IPS DF 6.9 (cell line): Measurements from ENCODE around the gene CD81.

Experiments used
- DNase-seq: peaks from one replicate; pipeline ENCODE4 v3.0.0-alpha.2; 2013; ENCODE audit warnings: low read depth, low spot score
- H3K27ac ChIP-seq: one replicate; pipeline ENCODE4 v1.5.1; 2013; ENCODE audit warnings: low read length, control low read depth
- H3K27me3 ChIP-seq: 2 replicates; pipeline ENCODE4 v1.6.1; 2013; ENCODE audit warnings: mild to moderate bottlenecking, low read length; ENCODE audit not compliant: control insufficient read depth, insufficient read depth
- H3K36me3 ChIP-seq: 2 replicates; pipeline ENCODE4 v1.6.1; 2013; ENCODE audit warnings: low read length; ENCODE audit not compliant: control insufficient read depth, insufficient read depth
- H3K4me1 ChIP-seq: 2 replicates; pipeline ENCODE4 v1.6.1; 2013; ENCODE audit warnings: low read length; ENCODE audit not compliant: control insufficient read depth, insufficient read depth
- H3K4me3 ChIP-seq: 2 replicates; pipeline ENCODE4 v1.5.1; 2013; ENCODE audit warnings: mild to moderate bottlenecking, low read length
- H3K9me3 ChIP-seq: 2 replicates; pipeline ENCODE4 v1.6.1; 2013; ENCODE audit warnings: low read length, inconsistent platforms; ENCODE audit not compliant: control insufficient read depth, insufficient read depth
- WGBS: extraction: QIAGEN DNeasy Blood & Tissue Kit; methylation state at CpG from one replicate; pipeline ENCODE4 v1.1.7; 2013; ENCODE audit warnings: mixed read lengths, missing lambda C conversion rate; ENCODE audit not compliant: insufficient read length, insufficient coverage; 5-methylcytosine and 5-hydroxymethylcytosine counted together

Gene CD81

GRCh38 chr11:2432171-2432621, 55.1 kb downstream of the CD81 start:
- Histone ChIP-seq H3K4me3 (no peak overlapping the region), H3K4me1 (no peaks in the 10 kb centered on the region), H3K27ac (no peak overlapping the region), H3K9me3 (no peaks in the 10 kb centered on the region), H3K27me3 (no peaks in the 10 kb centered on the region; the same call in 1 of the 2 replicates), H3K36me3 (no peaks in the 10 kb centered on the region; the same call in 1 of the 2 replicates)
- no CpG with 5 or more reads among the region's 15 CpGs for WGBS
- DNase-seq, result no peak

GRCh38 chr11:2432628-2433071, 55.5 kb downstream of the CD81 start:
- DNase-seq, result no peak
- WGBS, result no CpG with 5 or more reads among the region's 13 CpGs
- H3K9me3 ChIP-seq, result no peaks in the 10 kb centered on the region
- H3K4me1 ChIP-seq, result no peaks in the 10 kb centered on the region
- H3K27ac ChIP-seq, result no peak overlapping the region
- no peaks in the 10 kb centered on the region; the same call in 1 of the 2 replicates for H3K27me3 ChIP-seq
- H3K4me3 ChIP-seq, result no peak overlapping the region
- H3K36me3 ChIP-seq, result no peaks in the 10 kb centered on the region; the same call in 1 of the 2 replicates

GRCh38 chr11:2433106-2433925, 56.2 kb downstream of the CD81 start:
- no peaks in the 10 kb centered on the region for H3K4me1 ChIP-seq
- H3K4me3 ChIP-seq, result no peak overlapping the region
- no CpG with 5 or more reads among the region's 22 CpGs for WGBS
- no peaks in the 10 kb centered on the region; the same call in 1 of the 2 replicates for H3K27me3 ChIP-seq
- H3K9me3 ChIP-seq, result no peaks in the 10 kb centered on the region
- no peaks in the 10 kb centered on the region; the same call in 1 of the 2 replicates for H3K36me3 ChIP-seq
- DNase-seq, result no peak
- no peak overlapping the region for H3K27ac ChIP-seq

GRCh38 chr11:2434008-2434407, 56.9 kb downstream of the CD81 start:
- no peak for DNase-seq
- no CpG with 5 or more reads among the region's 8 CpGs for WGBS
- no peaks in the 10 kb centered on the region; the same call in 1 of the 2 replicates for H3K36me3 ChIP-seq
- H3K9me3 ChIP-seq, result no peaks in the 10 kb centered on the region
- H3K4me1 ChIP-seq, result no peaks in the 10 kb centered on the region
- H3K27me3 ChIP-seq, result no peaks in the 10 kb centered on the region; the same call in 1 of the 2 replicates
- H3K27ac ChIP-seq, result no peak overlapping the region
- no peak overlapping the region for H3K4me3 ChIP-seq

GRCh38 chr11:2434506-2435255, 57.6 kb downstream of the CD81 start:
- no peak overlapping the region for H3K27ac ChIP-seq
- H3K4me3 ChIP-seq, result no peak overlapping the region
- H3K27me3 ChIP-seq, result no peaks in the 10 kb centered on the region; the same call in 1 of the 2 replicates
- H3K36me3 ChIP-seq, result no peaks in the 10 kb centered on the region; the same call in 1 of the 2 replicates
- H3K9me3 ChIP-seq, result no peaks in the 10 kb centered on the region
- no peaks in the 10 kb centered on the region for H3K4me1 ChIP-seq
- WGBS, result no CpG with 5 or more reads among the region's 11 CpGs
- DNase-seq, result no peak

- no peaks in the 10 kb centered on the region for H3K4me1 ChIP-seq
- H3K4me3 ChIP-seq, result no peak overlapping the region
- no peaks in the 10 kb centered on the region; the same call in 1 of the 2 replicates for H3K36me3 ChIP-seq
- no CpG with 5 or more reads among the region's 12 CpGs for WGBS
- no peak overlapping the region for H3K27ac ChIP-seq
- DNase-seq, result no peak
- H3K9me3 ChIP-seq, result no peaks in the 10 kb centered on the region
- no peaks in the 10 kb centered on the region; the same call in 1 of the 2 replicates for H3K27me3 ChIP-seq
These were observed 58.3 kb downstream of the CD81 start for GRCh38 chr11:2435288-2436012.

- Histone ChIP-seq H3K27me3 (no peaks in the 10 kb centered on the region; the same call in 1 of the 2 replicates), H3K36me3 (no peaks in the 10 kb centered on the region; the same call in 1 of the 2 replicates), H3K4me3 (no peak overlapping the region), H3K9me3 (no peaks in the 10 kb centered on the region), H3K4me1 (no peaks in the 10 kb centered on the region), H3K27ac (no peak overlapping the region)
- DNase-seq, result no peak
- no CpG with 5 or more reads among the region's 10 CpGs for WGBS
These were observed 59.0 kb downstream of the CD81 start for GRCh38 chr11:2436013-2436520.

GRCh38 chr11:2436521-2437031, 59.5 kb downstream of the CD81 start:
- no peaks in the 10 kb centered on the region; the same call in 1 of the 2 replicates for H3K27me3 ChIP-seq
- WGBS, result no CpG with 5 or more reads among the region's 13 CpGs
- no peak overlapping the region for H3K27ac ChIP-seq
- H3K36me3 ChIP-seq, result no peaks in the 10 kb centered on the region; the same call in 1 of the 2 replicates
- no peak for DNase-seq
- no peaks in the 10 kb centered on the region for H3K4me1 ChIP-seq
- no peak overlapping the region for H3K4me3 ChIP-seq
- H3K9me3 ChIP-seq, result no peaks in the 10 kb centered on the region

GRCh38 chr11:2437516-2437915, 60.4 kb downstream of the CD81 start:
- H3K4me1 ChIP-seq, result no peaks in the 10 kb centered on the region
- no CpG with 5 or more reads among the region's 4 CpGs for WGBS
- DNase-seq, result no peak
- no peak overlapping the region for H3K4me3 ChIP-seq
- H3K9me3 ChIP-seq, result no peaks in the 10 kb centered on the region
- no peak overlapping the region for H3K27ac ChIP-seq
- H3K27me3 ChIP-seq, result no peaks in the 10 kb centered on the region; the same call in 1 of the 2 replicates
- no peaks in the 10 kb centered on the region; the same call in 1 of the 2 replicates for H3K36me3 ChIP-seq
